NCI-H1930 (cell line): ENCODE measurements around the gene SCN4B.
A peak's percentile ranks its signal among the peaks of the same experiment; 100 is the strongest.

Source experiments
- DNase-seq, 2 experiments: peaks; one replicate each; lab custom pipeline; 2025; lab: John Stamatoyannopoulos, UW

Gene SCN4B

GRCh38 chr11:118099838-118100556 lies 52.6 kb downstream of the SCN4B start:
- no peak for DNase-seq

GRCh38 chr11:118098996-118099837 lies 53.4 kb downstream of the SCN4B start:
- no peak for DNase-seq

GRCh38 chr11:118095967-118096367 lies 56.7 kb downstream of the SCN4B start:
- no peak for DNase-seq

GRCh38 chr11:118095493-118095892 lies 57.1 kb downstream of the SCN4B start:
- no peak for DNase-seq

- DNase-seq, result no peak
Measured at GRCh38 chr11:118092907-118093571, 59.6 kb downstream of the SCN4B start.

GRCh38 chr11:118091690-118092089 lies 60.9 kb downstream of the SCN4B start:
- no peak for DNase-seq

- DNase-seq, result no peak
Measured at GRCh38 chr11:118090545-118091162, 62.0 kb downstream of the SCN4B start.

GRCh38 chr11:118088531-118088930 lies 64.1 kb downstream of the SCN4B start:
- DNase-seq, result no peak

- no peak for DNase-seq
Measured at GRCh38 chr11:118087931-118088330, 64.7 kb downstream of the SCN4B start.

- peak in 1 of 2 experiments; percentile 26 for DNase-seq
Measured at GRCh38 chr11:118086913-118087768, 65.5 kb downstream of the SCN4B start, which contains the start of gene SMIM35. Gene SMIM35 (minus strand): TSS chr11:118086963. CDS start chr11:118086757, 206 bp downstream.

- no peak for DNase-seq
Measured at GRCh38 chr11:118084656-118085055, 68.0 kb downstream of the SCN4B start.

- DNase-seq, result no peak
Measured at GRCh38 chr11:118084247-118084646, 68.4 kb downstream of the SCN4B start.
